Gastroesophageal sphincter (tissue), 4 donors: Measurements from ENCODE around the gene HSPA12B. TPM values are rescaled to one million over a fixed set of nuclear protein-coding genes. Genes with fewer than 3 reads are reported as not detected.
A peak's percentile ranks its signal among the peaks of the same experiment; 100 is the strongest.

Experiments used
- ATAC-seq: fragments of 150-250 bp; one replicate; pipeline ENCODE4 v1.9.1; 2016; ENCODE audit warnings: mild to moderate bottlenecking, moderate library complexity
- H3K27ac ChIP-seq, 4 donors: fragments of 200-600 bp; sonication (generic) in 3 of 4; 1 replicate in 3 of 4; 2 replicates in 1 of 4; pipeline ENCODE4 v1.5.1; 2016 to 2019
- H3K27me3 ChIP-seq: fragments of 200-600 bp; sonication (generic); one replicate; pipeline ENCODE4 v1.5.1; 2019
- H3K36me3 ChIP-seq, 2 donors: fragments of 200-600 bp; sonication (generic); one replicate each; pipeline ENCODE4 v1.5.1; 2019; ENCODE audit warnings: control low read depth in 1 of 2
- H3K4me1 ChIP-seq, 3 donors: fragments of 200-600 bp; sonication (generic); 1 replicate in 2 of 3; 2 replicates in 1 of 3; pipeline ENCODE4 v1.5.1; 2016 to 2019; ENCODE audit warnings: control low read depth in 2 of 3
- H3K4me3 ChIP-seq, 2 donors: fragments of 200-600 bp; sonication (generic); one replicate each; pipeline ENCODE4 v1.5.1; 2019; ENCODE audit warnings: mild to moderate bottlenecking in 1 of 2, moderate library complexity in 1 of 2
- H3K9me3 ChIP-seq, 3 donors: fragments of 200-600 bp; sonication (generic); one replicate each; pipeline ENCODE4 v1.5.1; 2017 to 2019; ENCODE audit warnings: control low read depth in 2 of 3
- CTCF ChIP-seq, 4 experiments: fragments of 200-600 bp in 2 of 4; fragments of 450-650 bp in 2 of 4; sonication (generic) in 1 of 4; IDR thresholded peaks; one replicate each; pipeline ENCODE4 v1.5.1; 2017 to 2019; ENCODE audit warnings: antibody characterized with exemption in 4 of 4, mild to moderate bottlenecking in 2 of 4, moderate library complexity in 2 of 4
- EP300 ChIP-seq: sonication (generic); formaldehyde crosslinking; IDR thresholded peaks from one replicate; pipeline ENCODE4 v1.6.1; 2017; ENCODE audit warnings: antibody characterized with exemption, mild to moderate bottlenecking
- POLR2A ChIP-seq, 2 donors: fragments of 450-650 bp; IDR thresholded peaks; one replicate each; pipeline ENCODE4 v1.6.1; 2017; ENCODE audit warnings: antibody characterized with exemption in 2 of 2, mild to moderate bottlenecking in 2 of 2, moderate library complexity in 1 of 2
- POLR2AphosphoS5 ChIP-seq: sonication (generic); formaldehyde crosslinking; IDR thresholded peaks from one replicate; pipeline ENCODE4 v1.6.1; 2017; ENCODE audit warnings: antibody characterized with exemption
- WGBS, 2 donors: methylation state at CpG; one replicate each; pipeline ENCODE4 v1.1.5; 2018; ENCODE audit warnings: low coverage in 1 of 2; 5-methylcytosine and 5-hydroxymethylcytosine counted together
- total RNA-seq, 4 donors: library from RNA; depleted of rRNA; stranded (reverse); fragments of >200 nt; gene quantifications; one replicate each; pipeline ENCODE4 v1.1.0, GENCODE V29; 2016

HSPA12B gene
- total RNA-seq, 4 donors from 2014 or later, result 9.6 to 19.3 (median 14.4) TPM

- Histone ChIP-seq H3K27ac (peak overlapping the region in 3 of 4 donors; percentile 31 to 99 (median 96)), H3K27me3 (no peaks in the 10 kb centered on the region), H3K4me3 (no peak overlapping the region), H3K9me3 (no peaks in the 10 kb centered on the region), H3K36me3 (peaks cover 0 to 77% of the 10 kb centered on the region in 2 donors), H3K4me1 (peaks cover 0 to 78% (median 27%) of the 10 kb centered on the region in 3 donors)
- TF ChIP-seq POLR2A (IDR thresholded peaks at IDR 0.05) (no peak), CTCF (IDR thresholded peaks at IDR 0.05) (no peak), EP300 (no peak), POLR2AphosphoS5 (no peak)
- 70% methylated on average over 2 of the region's 18 CpGs; no CpG with 5 or more reads in 1 of the 2 donors for WGBS, 2 donors
- no peak for ATAC-seq
Measured at GRCh38 chr20:3800256-3800877, 67.9 kb downstream of the HSPA12B start.

GRCh38 chr20:3800878-3801260, 68.4 kb downstream of the HSPA12B start:
- ATAC-seq, result no peak
- peaks cover 0 to 82% of the 10 kb centered on the region in 2 donors for H3K36me3 ChIP-seq
- H3K27ac ChIP-seq, result peak overlapping the region in 2 of 4 donors; percentile 96 to 99
- peaks cover 0 to 78% (median 31%) of the 10 kb centered on the region in 3 donors for H3K4me1 ChIP-seq
- 70% methylated on average over 2 of the region's 8 CpGs; no CpG with 5 or more reads in 1 of the 2 donors for WGBS, 2 donors
- H3K27me3 ChIP-seq, result no peaks in the 10 kb centered on the region
- TF ChIP-seq POLR2A (IDR thresholded peaks at IDR 0.05), result no peak
- TF ChIP-seq EP300, result no peak
- no peak for TF ChIP-seq CTCF (IDR thresholded peaks at IDR 0.05)
- no peak for TF ChIP-seq POLR2AphosphoS5
- H3K4me3 ChIP-seq, result no peak overlapping the region
- peaks cover 0 to under 1% (median 0%) of the 10 kb centered on the region in 3 donors for H3K9me3 ChIP-seq

- peaks cover 0 to 5% (median 0%) of the 10 kb centered on the region in 3 donors for H3K9me3 ChIP-seq
- H3K27me3 ChIP-seq, result no peaks in the 10 kb centered on the region
- peaks cover 0 to 84% of the 10 kb centered on the region in 2 donors for H3K36me3 ChIP-seq
- WGBS, 2 donors, result 92 to 100% methylated on average over 1 to 3 of the region's 4 CpGs
- peak overlapping the region in 2 of 4 donors; percentile 96 to 99 for H3K27ac ChIP-seq
- H3K4me1 ChIP-seq, result peaks cover 0 to 81% (median 35%) of the 10 kb centered on the region in 3 donors
- H3K4me3 ChIP-seq, result no peak overlapping the region
- TF ChIP-seq CTCF (IDR thresholded peaks at IDR 0.05) (no peak), EP300 (no peak), POLR2A (IDR thresholded peaks at IDR 0.05) (no peak), POLR2AphosphoS5 (no peak)
- ATAC-seq, result no peak
Measured at GRCh38 chr20:3801299-3801698, 68.8 kb downstream of the HSPA12B start.

GRCh38 chr20:3801846-3802245, 69.4 kb downstream of the HSPA12B start:
- WGBS, 2 donors, result 98% methylated on average over 8 of the region's 13 CpGs; no CpG with 5 or more reads in 1 of the 2 donors
- H3K9me3 ChIP-seq, result peaks cover 0 to 5% (median 0%) of the 10 kb centered on the region in 3 donors
- TF ChIP-seq CTCF (IDR thresholded peaks at IDR 0.05) (no peak), POLR2AphosphoS5 (no peak), EP300 (no peak), POLR2A (IDR thresholded peaks at IDR 0.05) (no peak)

More at GRCh38 chr20:3801846-3802245, 69.4 kb downstream of the HSPA12B start:
- Histone ChIP-seq H3K27ac (peak overlapping the region in 2 of 4 donors; percentile 96 to 99), H3K27me3 (no peaks in the 10 kb centered on the region), H3K4me1 (peaks cover 0 to 81% (median 32%) of the 10 kb centered on the region in 3 donors), H3K36me3 (peaks cover 0 to 84% of the 10 kb centered on the region in 2 donors), H3K4me3 (no peak overlapping the region)
- ATAC-seq, result no peak

Other genes starting within 250 kb of the HSPA12B start
- gene GFRA4, start 69.3 kb upstream of the HSPA12B start, total RNA-seq, result not detected
- 100 to 1,000 TPM in 1 of 4 donors, 10 to 100 TPM in 3; 15.9 to 105 (median 70.1) TPM for gene ADAM33, start 50.7 kb upstream of the HSPA12B start, total RNA-seq
- gene SIGLEC1, start 20.1 kb upstream of the HSPA12B start, total RNA-seq, result 10 to 100 TPM; 10.1 to 17.2 (median 11.9) TPM
- gene ADISSP, start 35.1 kb downstream of the HSPA12B start, total RNA-seq, result 10 to 100 TPM; 36.1 to 74.7 (median 59.3) TPM
- gene SPEF1, start 48.8 kb downstream of the HSPA12B start, total RNA-seq, result not detected
- 100 to 1,000 TPM; 134 to 200 (median 139) TPM for gene CENPB, start 54.1 kb downstream of the HSPA12B start, total RNA-seq
- gene CDC25B, start 63.6 kb downstream of the HSPA12B start, total RNA-seq, result 10 to 100 TPM; 14.5 to 39.7 (median 38.4) TPM
- gene AP5S1, start 87.9 kb downstream of the HSPA12B start, total RNA-seq, result 10 to 100 TPM; 10.4 to 12.1 (median 11.0) TPM
- gene MAVS, start 114.1 kb downstream of the HSPA12B start, total RNA-seq, result 10 to 100 TPM; 28.5 to 50.0 (median 40.1) TPM
- 10 to 100 TPM; 49.0 to 58.1 (median 54.3) TPM for gene PANK2, start 156.7 kb downstream of the HSPA12B start, total RNA-seq